ENCODE results near the gene ABCC11.

Gene ABCC11

GRCh38 chr16:48138543-48138942 lies 108.8 kb downstream of the ABCC11 start:
- Histone ChIP-seq H3K36me3 (ENCODE audit: insufficient read depth, low read length) (no peaks in the 10 kb centered on the region), H3K27me3 (ENCODE audit: insufficient read depth, low read length, poor library complexity) (no peaks in the 10 kb centered on the region), H3K4me3 (ENCODE audit: low read depth in 1 of 2, low read length in 2 of 2) (no peak overlapping the region), H3K9me3 (ENCODE audit: insufficient read depth, low read length, severe bottlenecking) (no peaks in the 10 kb centered on the region), H3K4me2 (ENCODE audit: insufficient read depth, low read length) (no peak overlapping the region), H3K9ac (ENCODE audit: low read depth, low read length) (no peak overlapping the region), H2AFZ (ENCODE audit: low read depth, low read length) (no peak overlapping the region), H4K20me1 (ENCODE audit: insufficient read depth, low read length) (no peaks in the 10 kb centered on the region), H3K27ac (ENCODE audit: low read length) (no peak overlapping the region), H3K79me2 (ENCODE audit: insufficient read depth, low read length) (no peaks in the 10 kb centered on the region), H3K4me1 (ENCODE audit: insufficient read depth, low read length) (no peaks in the 10 kb centered on the region)
- no peak for ATAC-seq (ENCODE audit: insufficient read depth, low read depth)
- DNase-seq = no peak
- TF ChIP-seq EZH2 (IDR thresholded peaks at IDR 0.05; ENCODE audit: borderline replicate concordance, low read depth, low read length, severe bottlenecking) (no peak), CTCF (IDR thresholded peaks at IDR 0.05; ENCODE audit: borderline replicate concordance, extremely low read depth, low read length, poor library complexity, severe bottlenecking) (no peak)

- Histone ChIP-seq H3K9ac (ENCODE audit: low read depth, low read length) (no peak overlapping the region), H3K4me3 (ENCODE audit: low read depth in 1 of 2, low read length in 2 of 2) (no peak overlapping the region), H3K4me2 (ENCODE audit: insufficient read depth, low read length) (no peak overlapping the region), H4K20me1 (ENCODE audit: insufficient read depth, low read length) (no peaks in the 10 kb centered on the region), H3K9me3 (ENCODE audit: insufficient read depth, low read length, severe bottlenecking) (no peaks in the 10 kb centered on the region), H3K4me1 (ENCODE audit: insufficient read depth, low read length) (no peaks in the 10 kb centered on the region), H3K79me2 (ENCODE audit: insufficient read depth, low read length) (no peaks in the 10 kb centered on the region), H3K36me3 (ENCODE audit: insufficient read depth, low read length) (no peaks in the 10 kb centered on the region), H3K27ac (ENCODE audit: low read length) (no peak overlapping the region), H2AFZ (ENCODE audit: low read depth, low read length) (no peak overlapping the region), H3K27me3 (ENCODE audit: insufficient read depth, low read length, poor library complexity) (no peaks in the 10 kb centered on the region)
- no peak for DNase-seq
- no peak for ATAC-seq (ENCODE audit: insufficient read depth, low read depth)
- TF ChIP-seq CTCF (IDR thresholded peaks at IDR 0.05; ENCODE audit: borderline replicate concordance, extremely low read depth, low read length, poor library complexity, severe bottlenecking) = no peak
- no peak for TF ChIP-seq EZH2 (IDR thresholded peaks at IDR 0.05; ENCODE audit: borderline replicate concordance, low read depth, low read length, severe bottlenecking)
Measured at GRCh38 chr16:48137822-48138221, 109.5 kb downstream of the ABCC11 start.

GRCh38 chr16:48136547-48137360 lies 110.6 kb downstream of the ABCC11 start:
- no peak for ATAC-seq (ENCODE audit: insufficient read depth, low read depth)
- TF ChIP-seq EZH2 (IDR thresholded peaks at IDR 0.05; ENCODE audit: borderline replicate concordance, low read depth, low read length, severe bottlenecking) = no peak
- no peak for TF ChIP-seq CTCF (IDR thresholded peaks at IDR 0.05; ENCODE audit: borderline replicate concordance, extremely low read depth, low read length, poor library complexity, severe bottlenecking)

More at GRCh38 chr16:48136547-48137360, 110.6 kb downstream of the ABCC11 start:
- Histone ChIP-seq H3K4me2 (ENCODE audit: insufficient read depth, low read length) (no peak overlapping the region), H3K79me2 (ENCODE audit: insufficient read depth, low read length) (no peaks in the 10 kb centered on the region), H3K27me3 (ENCODE audit: insufficient read depth, low read length, poor library complexity) (no peaks in the 10 kb centered on the region), H3K9ac (ENCODE audit: low read depth, low read length) (no peak overlapping the region), H4K20me1 (ENCODE audit: insufficient read depth, low read length) (no peaks in the 10 kb centered on the region), H3K4me1 (ENCODE audit: insufficient read depth, low read length) (no peaks in the 10 kb centered on the region), H3K4me3 (ENCODE audit: low read depth in 1 of 2, low read length in 2 of 2) (no peak overlapping the region), H3K9me3 (ENCODE audit: insufficient read depth, low read length, severe bottlenecking) (no peaks in the 10 kb centered on the region), H2AFZ (ENCODE audit: low read depth, low read length) (no peak overlapping the region), H3K27ac (ENCODE audit: low read length) (no peak overlapping the region), H3K36me3 (ENCODE audit: insufficient read depth, low read length) (no peaks in the 10 kb centered on the region)
- no peak for DNase-seq
